Measurements from ENCODE around the gene CENPB.

CENPB gene

GRCh38 chr20:3749689-3750531, 36.6 kb downstream of the CENPB start:
- no peak overlapping the region for H3K9ac ChIP-seq (ENCODE audit: low read depth in 1 of 2, low read length in 2 of 2)
- H3K27me3 ChIP-seq (ENCODE audit: control insufficient read depth in 2 of 2, insufficient read depth in 2 of 2, low read length in 2 of 2): peaks cover 4 to 15% of the 10 kb centered on the region in 2 donors
- H3K9me3 ChIP-seq (ENCODE audit: control insufficient read depth in 2 of 2, low read length in 2 of 2): no peaks in the 10 kb centered on the region
- no peak overlapping the region for H3K4me3 ChIP-seq (ENCODE audit: low read length in 2 of 2)
- no peak overlapping the region for H3K27ac ChIP-seq (ENCODE audit: low read depth in 2 of 2, low read length in 2 of 2)
- H3K4me1 ChIP-seq (ENCODE audit: control insufficient read depth in 2 of 2, insufficient read depth in 2 of 2, low read length in 2 of 2): peaks cover 0 to 5% of the 10 kb centered on the region in 2 donors
- H3K36me3 ChIP-seq (ENCODE audit: control insufficient read depth in 2 of 2, insufficient read depth in 2 of 2, low read length in 2 of 2): peaks cover 0 to 1% of the 10 kb centered on the region in 2 donors

GRCh38 chr20:3749087-3749688, 37.4 kb downstream of the CENPB start:
- Histone ChIP-seq H3K27me3 (ENCODE audit: control insufficient read depth in 2 of 2, insufficient read depth in 2 of 2, low read length in 2 of 2) (peaks cover 6 to 15% of the 10 kb centered on the region in 2 donors), H3K27ac (ENCODE audit: low read depth in 2 of 2, low read length in 2 of 2) (no peak overlapping the region), H3K9me3 (ENCODE audit: control insufficient read depth in 2 of 2, low read length in 2 of 2) (no peaks in the 10 kb centered on the region), H3K36me3 (ENCODE audit: control insufficient read depth in 2 of 2, insufficient read depth in 2 of 2, low read length in 2 of 2) (no peaks in the 10 kb centered on the region), H3K4me1 (ENCODE audit: control insufficient read depth in 2 of 2, insufficient read depth in 2 of 2, low read length in 2 of 2) (peaks cover 0 to 5% of the 10 kb centered on the region in 2 donors), H3K9ac (ENCODE audit: low read depth in 1 of 2, low read length in 2 of 2) (no peak overlapping the region), H3K4me3 (ENCODE audit: low read length in 2 of 2) (no peak overlapping the region)

- no peaks in the 10 kb centered on the region for H3K36me3 ChIP-seq (ENCODE audit: control insufficient read depth in 2 of 2, insufficient read depth in 2 of 2, low read length in 2 of 2)
- H3K4me3 ChIP-seq (ENCODE audit: low read length in 2 of 2): no peak overlapping the region
- peaks cover 9 to 15% of the 10 kb centered on the region in 2 donors for H3K27me3 ChIP-seq (ENCODE audit: control insufficient read depth in 2 of 2, insufficient read depth in 2 of 2, low read length in 2 of 2)
- H3K4me1 ChIP-seq (ENCODE audit: control insufficient read depth in 2 of 2, insufficient read depth in 2 of 2, low read length in 2 of 2): peaks cover 0 to 5% of the 10 kb centered on the region in 2 donors
- no peak overlapping the region for H3K9ac ChIP-seq (ENCODE audit: low read depth in 1 of 2, low read length in 2 of 2)
- no peaks in the 10 kb centered on the region for H3K9me3 ChIP-seq (ENCODE audit: control insufficient read depth in 2 of 2, low read length in 2 of 2)
- no peak overlapping the region for H3K27ac ChIP-seq (ENCODE audit: low read depth in 2 of 2, low read length in 2 of 2)
These were observed 38.5 kb downstream of the CENPB start for GRCh38 chr20:3748073-3748472.

GRCh38 chr20:3747471-3747870, 39.1 kb downstream of the CENPB start:
- no peak overlapping the region for H3K9ac ChIP-seq (ENCODE audit: low read depth in 1 of 2, low read length in 2 of 2)
- H3K36me3 ChIP-seq (ENCODE audit: control insufficient read depth in 2 of 2, insufficient read depth in 2 of 2, low read length in 2 of 2): no peaks in the 10 kb centered on the region
- no peak overlapping the region for H3K4me3 ChIP-seq (ENCODE audit: low read length in 2 of 2)
- H3K9me3 ChIP-seq (ENCODE audit: control insufficient read depth in 2 of 2, low read length in 2 of 2): no peaks in the 10 kb centered on the region
- H3K4me1 ChIP-seq (ENCODE audit: control insufficient read depth in 2 of 2, insufficient read depth in 2 of 2, low read length in 2 of 2): peaks cover 0 to 5% of the 10 kb centered on the region in 2 donors
- peaks cover 9 to 15% of the 10 kb centered on the region in 2 donors for H3K27me3 ChIP-seq (ENCODE audit: control insufficient read depth in 2 of 2, insufficient read depth in 2 of 2, low read length in 2 of 2)
- H3K27ac ChIP-seq (ENCODE audit: low read depth in 2 of 2, low read length in 2 of 2): no peak overlapping the region

GRCh38 chr20:3745686-3746173, 40.8 kb downstream of the CENPB start:
- Histone ChIP-seq H3K9ac (ENCODE audit: low read depth in 1 of 2, low read length in 2 of 2) (no peak overlapping the region), H3K36me3 (ENCODE audit: control insufficient read depth in 2 of 2, insufficient read depth in 2 of 2, low read length in 2 of 2) (no peaks in the 10 kb centered on the region), H3K4me3 (ENCODE audit: low read length in 2 of 2) (no peak overlapping the region), H3K27me3 (ENCODE audit: control insufficient read depth in 2 of 2, insufficient read depth in 2 of 2, low read length in 2 of 2) (peaks cover 9 to 12% of the 10 kb centered on the region in 2 donors), H3K27ac (ENCODE audit: low read depth in 2 of 2, low read length in 2 of 2) (no peak overlapping the region), H3K4me1 (ENCODE audit: control insufficient read depth in 2 of 2, insufficient read depth in 2 of 2, low read length in 2 of 2) (peaks cover 0 to 3% of the 10 kb centered on the region in 2 donors), H3K9me3 (ENCODE audit: control insufficient read depth in 2 of 2, low read length in 2 of 2) (no peaks in the 10 kb centered on the region)

- Histone ChIP-seq H3K9ac (ENCODE audit: low read depth in 1 of 2, low read length in 2 of 2) (no peak overlapping the region), H3K4me3 (ENCODE audit: low read length in 2 of 2) (no peak overlapping the region), H3K27ac (ENCODE audit: low read depth in 2 of 2, low read length in 2 of 2) (no peak overlapping the region), H3K36me3 (ENCODE audit: control insufficient read depth in 2 of 2, insufficient read depth in 2 of 2, low read length in 2 of 2) (no peaks in the 10 kb centered on the region), H3K4me1 (ENCODE audit: control insufficient read depth in 2 of 2, insufficient read depth in 2 of 2, low read length in 2 of 2) (peaks cover 0 to 2% of the 10 kb centered on the region in 2 donors), H3K27me3 (ENCODE audit: control insufficient read depth in 2 of 2, insufficient read depth in 2 of 2, low read length in 2 of 2) (peaks cover 8 to 9% of the 10 kb centered on the region in 2 donors), H3K9me3 (ENCODE audit: control insufficient read depth in 2 of 2, low read length in 2 of 2) (no peaks in the 10 kb centered on the region)
These were observed 41.5 kb downstream of the CENPB start for GRCh38 chr20:3744806-3745685.

GRCh38 chr20:3744037-3744436, 42.5 kb downstream of the CENPB start:
- H3K4me3 ChIP-seq (ENCODE audit: low read length in 2 of 2): no peak overlapping the region
- H3K4me1 ChIP-seq (ENCODE audit: control insufficient read depth in 2 of 2, insufficient read depth in 2 of 2, low read length in 2 of 2): no peaks in the 10 kb centered on the region
- peaks cover 8 to 9% of the 10 kb centered on the region in 2 donors for H3K27me3 ChIP-seq (ENCODE audit: control insufficient read depth in 2 of 2, insufficient read depth in 2 of 2, low read length in 2 of 2)
- H3K9ac ChIP-seq (ENCODE audit: low read depth in 1 of 2, low read length in 2 of 2): no peak overlapping the region
- no peaks in the 10 kb centered on the region for H3K9me3 ChIP-seq (ENCODE audit: control insufficient read depth in 2 of 2, low read length in 2 of 2)
- no peaks in the 10 kb centered on the region for H3K36me3 ChIP-seq (ENCODE audit: control insufficient read depth in 2 of 2, insufficient read depth in 2 of 2, low read length in 2 of 2)
- H3K27ac ChIP-seq (ENCODE audit: low read depth in 2 of 2, low read length in 2 of 2): no peak overlapping the region

GRCh38 chr20:3743251-3743650, 43.3 kb downstream of the CENPB start:
- Histone ChIP-seq H3K4me3 (ENCODE audit: low read length in 2 of 2) (no peak overlapping the region), H3K9me3 (ENCODE audit: control insufficient read depth in 2 of 2, low read length in 2 of 2) (no peaks in the 10 kb centered on the region), H3K36me3 (ENCODE audit: control insufficient read depth in 2 of 2, insufficient read depth in 2 of 2, low read length in 2 of 2) (no peaks in the 10 kb centered on the region), H3K27ac (ENCODE audit: low read depth in 2 of 2, low read length in 2 of 2) (no peak overlapping the region), H3K4me1 (ENCODE audit: control insufficient read depth in 2 of 2, insufficient read depth in 2 of 2, low read length in 2 of 2) (no peaks in the 10 kb centered on the region), H3K9ac (ENCODE audit: low read depth in 1 of 2, low read length in 2 of 2) (no peak overlapping the region), H3K27me3 (ENCODE audit: control insufficient read depth in 2 of 2, insufficient read depth in 2 of 2, low read length in 2 of 2) (peaks cover 3 to 9% of the 10 kb centered on the region in 2 donors)

GRCh38 chr20:3741836-3742458, 44.6 kb downstream of the CENPB start:
- peaks cover 3 to 6% of the 10 kb centered on the region in 2 donors for H3K27me3 ChIP-seq (ENCODE audit: control insufficient read depth in 2 of 2, insufficient read depth in 2 of 2, low read length in 2 of 2)
- no peak overlapping the region for H3K27ac ChIP-seq (ENCODE audit: low read depth in 2 of 2, low read length in 2 of 2)
- no peaks in the 10 kb centered on the region for H3K4me1 ChIP-seq (ENCODE audit: control insufficient read depth in 2 of 2, insufficient read depth in 2 of 2, low read length in 2 of 2)
- H3K9me3 ChIP-seq (ENCODE audit: control insufficient read depth in 2 of 2, low read length in 2 of 2): no peaks in the 10 kb centered on the region
- H3K9ac ChIP-seq (ENCODE audit: low read depth in 1 of 2, low read length in 2 of 2): no peak overlapping the region
- H3K36me3 ChIP-seq (ENCODE audit: control insufficient read depth in 2 of 2, insufficient read depth in 2 of 2, low read length in 2 of 2): no peaks in the 10 kb centered on the region
- H3K4me3 ChIP-seq (ENCODE audit: low read length in 2 of 2): no peak overlapping the region
